GM19023 (cell line): ENCODE measurements around the gene LCLAT1.

Source experiments
- ATAC-seq: cut with Tn5 transposase; IDR thresholded peaks from one replicate; pipeline ENCODE4 v1.9.1; 2021; ENCODE audit warnings: mild to moderate bottlenecking, moderate library complexity; ENCODE audit not compliant: unreplicated experiment

The LCLAT1 gene

DNA sequence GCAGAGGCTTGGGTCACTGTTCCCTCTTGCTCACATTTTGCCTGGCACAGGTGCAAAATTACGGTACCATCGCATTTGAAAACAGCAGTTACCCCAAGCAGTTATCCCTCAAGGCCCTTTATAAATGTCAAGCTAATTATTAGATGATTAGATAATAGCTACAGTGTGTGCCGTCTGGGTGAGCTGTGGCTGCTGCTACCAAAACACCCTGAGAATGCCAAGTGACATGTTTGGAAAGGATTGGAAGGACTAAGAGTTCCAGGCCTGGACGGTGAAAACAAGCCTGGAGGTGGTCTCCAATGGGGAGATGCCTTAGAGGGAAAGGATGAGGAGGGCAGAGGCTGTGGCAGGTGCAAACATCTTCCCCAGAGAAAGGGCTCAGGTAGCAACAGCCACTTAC lies 239.6 kb downstream of the LCLAT1 start:
- ATAC-seq: no peak

DNA sequence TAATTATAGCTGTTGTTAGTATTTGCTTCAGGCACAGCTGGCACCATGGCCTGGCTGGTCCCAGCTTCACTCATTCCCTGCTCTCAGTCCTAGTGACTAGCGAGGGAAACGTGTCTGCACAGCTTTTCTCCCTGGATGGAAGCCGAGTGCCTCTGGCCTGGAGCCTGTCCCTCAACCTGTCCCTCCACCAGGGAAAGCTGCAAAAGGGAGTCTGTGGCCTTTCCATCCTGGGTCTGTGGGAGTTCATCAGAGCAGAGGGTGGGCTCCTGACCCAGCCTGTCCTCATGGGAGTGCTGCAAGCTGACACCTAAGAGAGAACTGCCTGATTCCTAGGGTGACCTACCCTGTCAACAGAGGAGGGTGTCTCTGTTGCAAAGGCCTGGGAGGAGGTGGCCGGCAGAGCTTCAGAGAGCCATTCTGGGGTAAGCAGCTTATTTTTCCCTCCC lies 241.9 kb downstream of the LCLAT1 start:
- ATAC-seq: no peak

DNA sequence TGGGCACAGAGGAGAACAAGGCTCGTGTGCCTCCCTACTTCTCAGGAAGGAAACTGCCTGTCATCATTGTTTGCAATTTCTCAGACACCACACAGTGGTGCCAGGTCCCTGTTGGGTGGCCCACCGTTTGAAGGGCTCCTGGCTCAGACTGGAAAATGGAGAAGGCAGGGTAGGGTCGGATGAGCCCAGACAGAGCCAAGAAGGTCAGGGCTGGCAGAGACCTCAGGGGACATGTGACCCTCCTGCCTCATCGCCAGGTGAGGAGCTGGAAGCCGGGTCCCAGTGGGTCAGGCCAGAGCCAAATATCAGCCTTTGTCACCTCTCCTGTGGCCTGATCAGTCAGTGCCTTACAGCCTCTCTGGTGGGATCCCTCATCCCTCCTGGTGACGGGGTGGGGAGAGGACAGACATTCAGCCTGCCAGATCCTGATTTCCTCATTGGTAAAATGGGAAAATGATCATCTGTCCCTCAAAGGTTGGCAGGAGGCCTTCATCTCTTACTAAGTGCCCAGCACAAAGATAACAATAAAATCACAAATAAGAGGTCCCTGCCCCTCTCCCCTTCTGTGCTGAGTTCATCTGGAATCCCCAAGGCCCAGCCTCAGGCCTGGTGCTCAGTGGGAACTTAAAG lies 242.6 kb downstream of the LCLAT1 start:
- ATAC-seq: no peak

DNA sequence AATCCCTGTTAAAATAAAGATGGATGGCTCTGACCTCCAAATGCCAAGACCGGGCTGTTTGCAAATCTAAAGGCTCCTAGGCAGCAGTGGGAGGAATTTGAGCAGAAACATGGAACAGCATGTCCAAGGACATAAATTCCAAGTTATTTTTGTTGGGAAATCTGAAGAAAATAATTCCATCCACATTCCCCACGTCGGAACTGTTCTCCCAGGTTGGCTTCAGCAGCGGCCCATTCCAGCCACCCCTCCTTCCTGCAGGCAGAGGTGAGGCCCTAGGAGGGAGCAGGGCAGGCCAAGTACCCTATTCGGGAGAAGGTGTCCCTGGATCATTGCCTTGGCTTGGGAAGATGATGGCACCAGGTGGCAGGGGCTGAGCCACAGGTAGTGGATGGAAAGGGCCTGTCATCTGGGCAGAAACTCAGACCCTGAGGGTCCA lies 243.1 kb downstream of the LCLAT1 start:
- ATAC-seq: no peak

DNA sequence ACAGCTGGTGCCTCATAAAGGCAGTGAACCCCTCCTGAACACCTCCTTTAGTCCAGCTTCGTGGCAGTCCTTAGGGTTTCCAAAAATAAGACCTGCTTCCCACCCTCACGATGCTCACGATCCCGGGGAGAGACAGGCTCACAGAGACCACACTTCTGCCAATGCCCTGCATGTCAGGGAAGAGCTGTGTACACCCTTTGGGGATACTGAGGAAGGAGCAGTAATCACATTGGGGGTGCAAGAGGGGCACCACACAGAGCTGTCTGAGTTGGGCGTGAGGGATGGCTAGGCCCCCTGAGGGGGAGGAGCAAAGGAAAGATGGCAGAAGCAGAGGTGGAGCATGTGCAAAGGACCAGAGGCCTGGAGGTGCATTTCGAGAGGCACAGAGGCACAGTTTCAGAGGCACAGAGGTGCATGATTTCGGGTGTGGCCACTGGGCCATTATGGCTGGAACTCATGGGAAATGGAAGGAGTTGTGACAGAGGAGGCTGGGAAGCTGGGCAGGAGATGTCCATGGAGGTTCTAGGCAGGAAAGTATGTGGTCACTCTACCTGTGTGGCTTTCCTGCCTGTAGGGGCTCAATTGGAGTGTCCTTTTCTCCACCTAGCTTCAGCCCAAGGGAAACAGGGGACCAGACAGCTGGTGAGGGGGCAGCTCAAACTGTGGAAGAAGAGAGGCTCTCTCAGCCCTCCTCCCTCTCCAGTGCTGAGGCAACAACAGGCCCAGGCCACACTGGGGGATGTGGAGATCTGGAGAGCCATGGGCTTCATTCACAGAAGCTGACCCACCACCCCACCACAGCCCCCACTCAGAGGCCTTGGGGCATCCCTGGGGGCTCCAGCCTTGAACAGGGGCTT lies 244.3 kb downstream of the LCLAT1 start:
- no peak for ATAC-seq

DNA sequence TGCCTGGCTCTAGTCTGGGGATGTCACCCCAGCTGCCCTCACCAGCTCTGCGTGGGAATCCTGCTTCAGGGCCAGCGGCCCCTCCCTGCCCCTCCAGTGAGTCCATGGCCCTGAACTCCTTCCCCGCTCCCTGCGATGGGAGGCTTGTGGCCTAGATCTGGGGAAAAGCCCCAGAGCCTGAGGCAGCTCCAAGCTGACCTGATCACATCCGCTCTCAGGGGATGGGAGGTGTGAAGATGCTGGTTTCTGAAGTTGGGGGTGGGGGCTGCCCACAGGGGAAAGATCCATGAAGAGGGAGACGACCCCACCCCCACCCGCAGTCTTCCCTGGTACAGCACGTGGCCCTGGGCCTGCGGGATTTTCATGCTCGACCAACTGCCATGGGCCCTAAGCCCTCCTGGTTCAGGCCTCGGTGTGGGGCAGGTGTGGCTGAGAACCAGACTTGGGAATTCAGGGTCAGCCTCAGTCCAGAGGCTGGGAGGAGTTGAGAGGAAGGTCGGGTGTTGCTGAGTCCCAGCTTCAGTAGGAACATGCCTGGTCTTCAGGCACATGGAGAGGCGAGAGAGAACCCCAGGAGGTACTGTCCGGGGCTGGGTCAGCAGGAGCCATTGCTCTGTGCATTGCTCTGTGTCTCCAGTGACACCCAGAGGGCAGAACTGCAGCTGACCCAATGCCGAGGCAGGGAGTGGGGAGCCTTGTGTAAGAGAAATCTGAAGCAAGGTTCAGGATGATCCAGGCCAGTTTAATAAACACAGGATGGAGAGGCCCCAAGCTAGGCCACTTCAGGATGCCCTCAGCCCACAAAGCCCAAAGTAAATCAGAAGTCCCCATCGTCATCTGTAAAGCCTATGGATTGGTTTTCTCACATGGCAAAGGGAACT lies 245.1 kb downstream of the LCLAT1 start:
- no peak for ATAC-seq

DNA sequence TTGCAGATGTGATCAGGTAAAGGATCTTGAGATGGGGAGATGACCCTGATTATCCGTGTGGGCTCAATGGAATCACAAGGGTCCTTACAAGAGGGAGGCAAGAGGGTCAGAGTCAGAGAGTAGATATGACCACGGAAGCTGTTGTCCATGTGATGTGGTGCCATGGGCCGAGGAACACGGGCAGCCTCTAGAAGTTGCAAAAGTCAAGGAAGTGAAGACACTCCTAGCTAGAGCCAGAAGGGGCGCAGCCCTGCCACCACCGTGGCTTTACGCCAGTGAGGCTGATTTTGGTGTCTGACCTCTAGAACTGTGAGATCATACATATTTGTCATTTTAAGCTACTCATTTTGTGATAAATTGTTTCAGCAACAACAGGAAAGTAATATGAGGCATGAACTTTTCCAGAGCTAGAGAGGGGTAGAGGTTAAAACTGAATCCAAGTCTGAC lies 245.8 kb downstream of the LCLAT1 start:
- ATAC-seq: no peak
